ENCODE data around the gene DACH1. TPM values are rescaled to one million over a fixed set of nuclear protein-coding genes. Genes with fewer than 3 reads are reported as not detected.

DACH1 gene
- total RNA-seq, 1 experiment from 2014 or later = not detected

DNA sequence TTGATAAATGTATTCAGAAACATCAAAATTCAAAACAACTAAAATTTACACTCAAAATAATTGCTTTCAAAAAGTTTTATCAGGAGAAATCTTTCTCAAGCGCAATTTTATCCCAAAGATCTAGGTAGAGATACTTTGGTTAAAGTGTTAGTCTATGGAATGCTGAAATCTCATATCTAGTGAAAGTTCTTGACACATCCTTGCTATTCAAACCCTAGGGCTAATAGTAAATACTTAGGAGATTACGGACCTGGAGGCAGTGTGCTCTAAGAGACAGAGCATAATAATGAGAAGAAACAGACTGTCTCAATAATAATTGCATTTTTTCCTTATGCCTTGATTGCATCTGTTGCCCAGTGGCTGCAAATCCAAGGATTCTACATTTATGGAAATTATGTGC lies 330.8 kb downstream of the DACH1 start:
- DNase-seq (ENCODE audit: low read depth, low spot score) (no peak), ATAC-seq (no peak)
- no peak overlapping the region for H3K4me2 ChIP-seq (ENCODE audit: low read length)
- ChIA-PET CTCF (no interaction called here), RAD21 (ENCODE audit: low non-redundant PET in 1 of 2, low total read pairs in 2 of 2, uncharacterized antibody in 2 of 2, unreplicated experiment in 2 of 2) (no interaction called here), POLR2A (no interaction called here)
- no peaks in the 10 kb centered on the region for H4K20me1 ChIP-seq (ENCODE audit: insufficient read depth)
- BruUV-seq (replicated peaks) = no TSS peak
- H3K27ac ChIP-seq (ENCODE audit: low read depth, low read length) = no peak overlapping the region
- no peaks in the 10 kb centered on the region for H3K4me1 ChIP-seq (ENCODE audit: control insufficient read depth in 1 of 2, insufficient read depth in 2 of 2, low read length in 2 of 2)
- intact Hi-C loops (cut with micrococcal nuclease) = no loop called here
- no peak overlapping the region for H3K4me3 ChIP-seq (replicated peaks in 1 of 2; ENCODE audit: low read depth in 1 of 2, low read length in 2 of 2)
- H3K9me3 ChIP-seq (ENCODE audit: control insufficient read depth in 1 of 2, insufficient read depth in 1 of 2, low read depth in 1 of 2, low read length in 2 of 2) = no peaks in the 10 kb centered on the region; a peak in 1 of 4 replicates
- H2AFZ ChIP-seq (ENCODE audit: low read depth, low read length, poor library complexity, severe bottlenecking) = no peak overlapping the region
- H3K9me2 ChIP-seq (ENCODE audit: insufficient read depth) = no peaks in the 10 kb centered on the region
- no peaks in the 10 kb centered on the region for H3K36me3 ChIP-seq (ENCODE audit: control insufficient read depth in 1 of 2, insufficient read depth in 2 of 2, low read length in 2 of 2)
- TF ChIP-seq CBX3 (IDR thresholded peaks at IDR 0.05; ENCODE audit: low read depth) (no peak), EGR1 (IDR thresholded peaks at IDR 0.05; ENCODE audit: low read depth) (no peak), POLR2AphosphoS5 (IDR thresholded peaks at IDR 0.05; ENCODE audit: low read depth, low read length) (no peak), SRF (IDR thresholded peaks at IDR 0.05; ENCODE audit: low read depth) (no peak), SIN3A (IDR thresholded peaks at IDR 0.05; ENCODE audit: low read depth) (no peak), TCF7L2 (IDR thresholded peaks at IDR 0.05; ENCODE audit: borderline replicate concordance, extremely low read depth, insufficient read depth, insufficient read length) (no peak), EZH2phosphoT487 (IDR thresholded peaks at IDR 0.05; ENCODE audit: borderline replicate concordance) (no peak), FOSL1 (IDR thresholded peaks at IDR 0.05; ENCODE audit: low read depth) (no peak), RAD21 (IDR thresholded peaks at IDR 0.05; ENCODE audit: low read depth) (no peak), POLR2A (IDR thresholded peaks at IDR 0.05; ENCODE audit: borderline replicate concordance, extremely low read depth, insufficient read depth, insufficient read length) (no peak), ZNF274 (IDR thresholded peaks at IDR 0.05; ENCODE audit: low read depth, low read length) (no peak), EZH2 (IDR thresholded peaks at IDR 0.05) (no peak), MAX (IDR thresholded peaks at IDR 0.05) (no peak), CEBPB (IDR thresholded peaks at IDR 0.05; ENCODE audit: low read depth) (no peak), JUND (IDR thresholded peaks at IDR 0.05) (no peak), ATF3 (IDR thresholded peaks at IDR 0.05) (no peak), ELF1 (IDR thresholded peaks at IDR 0.05; ENCODE audit: borderline replicate concordance, low read depth) (no peak), ZBTB33 (IDR thresholded peaks at IDR 0.05; ENCODE audit: extremely low read depth, insufficient replicate concordance, low read length) (no peak)
- no peak overlapping the region for H3K9ac ChIP-seq (ENCODE audit: low read length)
- H3K79me2 ChIP-seq (ENCODE audit: insufficient read depth, low read length) = no peaks in the 10 kb centered on the region
- H3K27me3 ChIP-seq (ENCODE audit: insufficient read depth, low read length) = no peaks in the 10 kb centered on the region

Data from HCT116 (cell line).